HG03439 (cell line): ENCODE measurements around the gene IL4R.
"Not testable (repeated sequence)": the region's sequence is repeated elsewhere in the genome, so short reads cannot be mapped to it uniquely, and the experiment has no call there.

Experiments used
- ATAC-seq: cut with Tn5 transposase; IDR thresholded peaks from one replicate; pipeline ENCODE4 v1.9.1; 2021; ENCODE audit warnings: mild to moderate bottlenecking, moderate library complexity; ENCODE audit not compliant: unreplicated experiment

Gene IL4R

DNA sequence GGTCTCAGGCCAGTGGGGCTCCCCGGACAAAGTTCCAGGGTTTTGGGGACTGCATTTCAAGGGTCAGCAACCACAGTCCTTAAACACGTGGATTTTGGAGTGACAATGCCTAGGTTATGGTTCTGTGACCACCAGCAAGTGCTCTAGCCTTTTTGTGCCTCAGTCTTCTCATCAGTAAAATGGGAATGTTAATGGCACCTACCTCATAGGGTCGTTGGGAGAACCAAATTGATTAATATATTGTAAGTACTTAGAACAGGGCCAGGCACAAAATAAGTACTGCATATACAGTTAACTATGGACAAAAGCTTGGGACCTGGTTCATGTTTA lies 13.8 kb downstream of the IL4R start:
- no peak for ATAC-seq

DNA sequence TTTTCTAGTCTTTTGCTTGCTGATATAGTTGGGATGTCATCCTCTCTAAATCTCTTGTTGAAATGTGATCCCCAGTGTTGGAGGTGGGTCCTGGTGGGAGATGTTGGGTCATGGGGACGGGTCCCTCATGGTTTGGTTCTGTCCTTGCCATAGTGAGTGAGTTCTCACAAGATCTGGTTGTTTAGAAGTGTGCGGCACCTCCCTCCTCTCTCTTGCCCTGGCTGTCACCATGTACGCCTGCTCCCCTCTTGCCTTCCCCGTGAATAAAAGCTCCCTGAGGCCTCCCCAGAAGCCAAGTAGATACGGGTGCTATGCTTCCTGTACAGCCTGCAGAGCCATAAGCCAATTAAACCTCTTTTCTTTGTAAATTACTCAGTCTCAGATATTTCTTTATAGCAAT lies 15.2 kb downstream of the IL4R start:
- ATAC-seq: no peak

DNA sequence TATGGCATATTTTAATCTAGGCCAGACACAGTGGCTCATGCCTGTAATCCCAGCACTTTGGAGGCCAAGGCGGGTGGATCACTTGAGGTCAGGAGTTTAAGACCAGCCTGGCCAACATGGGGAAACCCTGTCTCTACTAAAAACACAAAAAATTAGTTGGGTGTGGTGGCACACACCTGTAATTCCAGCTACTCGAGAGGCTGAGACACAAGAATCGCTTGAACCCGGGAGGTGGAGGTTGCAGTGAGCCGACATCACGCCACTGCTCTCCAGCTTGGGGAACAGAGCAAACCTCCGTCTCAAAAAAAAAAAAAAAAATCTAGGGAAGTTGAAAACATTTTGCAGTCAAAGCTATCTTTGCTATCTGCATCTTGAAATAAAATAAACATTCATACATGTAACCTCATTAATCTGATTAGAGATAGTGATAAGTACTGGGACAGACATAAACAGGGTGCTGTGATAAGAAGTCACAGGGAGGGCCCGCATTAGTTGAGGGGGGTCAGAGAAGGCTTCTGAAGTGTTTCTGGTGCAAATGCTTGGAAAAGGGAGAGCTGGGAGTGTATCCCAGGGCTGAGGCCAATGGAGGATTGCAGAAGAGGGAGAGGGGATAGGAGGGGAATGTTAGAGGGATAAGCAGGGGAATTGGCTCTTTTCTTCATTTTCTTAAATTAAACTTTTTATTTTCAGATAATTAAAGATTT lies 15.8 kb downstream of the IL4R start:
- ATAC-seq: not testable (repeated sequence)

DNA sequence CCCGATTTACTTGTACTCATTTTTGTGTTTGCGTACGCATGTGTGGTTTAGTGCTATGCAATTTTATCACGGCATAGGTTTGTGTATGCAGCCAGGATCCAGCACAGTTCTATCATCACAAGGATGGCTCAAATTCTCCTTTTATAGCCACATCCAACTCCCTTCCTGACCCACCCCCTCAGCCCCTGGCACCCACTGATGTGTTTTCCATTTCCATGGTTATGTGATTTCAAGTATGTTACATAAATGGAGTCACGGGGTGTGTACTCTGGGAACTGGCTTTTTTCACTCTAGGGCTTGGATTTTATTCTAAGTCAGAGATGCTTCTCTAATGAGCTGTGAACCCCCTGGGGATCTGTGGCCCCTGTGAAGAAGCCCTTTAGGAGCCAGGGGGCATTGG lies 16.8 kb downstream of the IL4R start:
- no peak for ATAC-seq

DNA sequence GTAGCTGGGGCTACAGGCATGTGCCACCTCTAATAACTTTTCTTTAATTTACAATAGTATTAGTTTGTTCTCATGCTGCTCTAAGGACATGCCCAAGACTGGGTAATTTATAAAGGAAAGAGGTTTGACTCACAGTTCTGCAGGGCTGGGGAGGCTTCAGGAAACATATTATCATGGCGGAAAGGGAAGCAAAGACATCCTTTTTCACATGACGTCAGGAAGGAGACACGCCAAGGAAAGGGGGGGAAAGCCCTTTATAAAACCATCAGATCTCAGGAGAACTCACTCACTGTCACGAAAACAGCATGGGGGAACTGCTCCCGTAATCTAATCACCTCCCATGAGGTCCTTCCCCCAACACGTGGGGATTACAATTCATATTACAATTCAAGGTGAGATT lies 18.3 kb downstream of the IL4R start:
- ATAC-seq: no peak

DNA sequence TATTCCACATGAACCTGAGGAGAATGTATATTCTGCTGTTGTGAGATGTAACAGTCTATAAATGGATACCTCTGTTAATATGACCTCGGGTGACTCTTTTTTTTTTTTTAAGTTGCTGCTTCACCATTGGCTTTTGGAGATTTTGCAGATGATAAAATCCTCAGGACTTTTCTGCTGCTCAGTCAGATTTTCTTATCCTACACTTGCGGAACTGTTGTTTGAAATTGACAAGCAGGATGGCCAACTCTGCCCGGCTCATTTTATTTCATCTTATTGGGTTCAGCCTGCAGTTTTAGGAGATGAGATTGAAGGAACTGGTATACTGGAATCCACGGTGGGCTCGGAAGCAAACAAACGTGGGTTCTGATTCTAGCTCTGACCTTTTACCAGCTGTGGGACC lies 19.3 kb downstream of the IL4R start:
- ATAC-seq: no peak

DNA sequence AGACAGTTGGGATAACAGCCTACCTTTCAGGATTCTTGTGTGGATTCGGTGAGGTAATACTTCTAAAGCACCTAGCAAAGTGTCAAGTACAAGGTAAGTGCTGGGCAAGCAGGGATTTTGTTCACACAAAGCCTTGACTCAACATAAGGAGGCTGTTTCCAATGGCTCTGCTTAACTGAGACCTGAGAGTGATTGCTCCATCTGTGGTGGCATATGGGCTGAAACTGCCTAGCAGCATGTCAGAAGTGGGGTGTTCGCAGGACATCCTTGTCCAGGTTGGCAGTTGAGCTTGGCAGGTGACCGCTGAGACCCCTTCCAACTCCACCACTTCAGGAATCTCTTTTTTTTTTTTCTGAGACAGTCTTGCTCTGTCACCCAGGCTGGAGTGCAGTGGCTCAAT lies 19.8 kb downstream of the IL4R start:
- no peak for ATAC-seq

DNA sequence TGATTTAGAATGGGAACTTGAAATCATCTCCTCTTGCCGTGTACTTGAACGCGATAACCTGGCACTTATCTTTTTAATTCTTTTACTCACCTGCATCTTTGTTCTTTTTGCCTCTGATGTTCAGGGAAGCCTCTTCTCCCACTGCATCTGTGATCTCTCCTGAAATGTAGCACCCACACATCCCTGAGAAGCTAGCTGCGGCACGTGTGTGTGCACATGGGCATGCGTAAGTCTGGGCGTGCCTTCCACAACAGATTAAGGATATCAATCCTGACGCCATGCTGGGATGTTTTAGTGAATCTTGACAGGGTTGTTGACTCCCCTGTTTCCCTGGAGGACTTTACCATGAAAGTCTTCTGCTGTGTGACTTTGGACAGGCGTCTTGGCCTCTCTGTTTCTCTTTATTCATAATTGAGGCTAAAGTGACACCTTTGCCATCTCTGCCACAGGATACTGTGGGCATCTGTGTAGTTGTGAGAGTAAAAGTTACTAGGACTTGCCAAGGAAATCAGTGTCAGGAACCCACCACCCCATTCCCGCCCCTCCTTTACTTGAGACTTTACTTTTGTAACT lies 20.5 kb downstream of the IL4R start:
- no peak for ATAC-seq

DNA sequence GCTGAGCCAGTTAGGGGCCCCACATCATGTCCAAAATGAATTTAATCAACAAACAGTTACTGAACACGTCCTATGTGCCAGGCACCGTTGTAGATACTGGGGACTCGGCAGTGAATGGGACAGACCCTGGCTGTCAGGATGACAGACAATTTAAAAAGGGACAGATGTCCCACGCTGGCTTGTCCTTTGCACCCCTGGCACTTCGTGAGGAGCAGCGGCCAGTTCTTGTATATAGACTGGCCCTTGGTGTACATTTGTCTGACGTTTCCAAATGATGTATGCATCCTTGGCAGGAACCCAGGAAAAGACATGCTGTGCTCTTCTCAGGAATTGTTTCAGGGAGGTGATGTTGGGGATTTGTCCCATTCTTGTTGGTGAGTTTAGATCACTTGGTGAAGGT lies 21.1 kb downstream of the IL4R start:
- ATAC-seq: no peak

DNA sequence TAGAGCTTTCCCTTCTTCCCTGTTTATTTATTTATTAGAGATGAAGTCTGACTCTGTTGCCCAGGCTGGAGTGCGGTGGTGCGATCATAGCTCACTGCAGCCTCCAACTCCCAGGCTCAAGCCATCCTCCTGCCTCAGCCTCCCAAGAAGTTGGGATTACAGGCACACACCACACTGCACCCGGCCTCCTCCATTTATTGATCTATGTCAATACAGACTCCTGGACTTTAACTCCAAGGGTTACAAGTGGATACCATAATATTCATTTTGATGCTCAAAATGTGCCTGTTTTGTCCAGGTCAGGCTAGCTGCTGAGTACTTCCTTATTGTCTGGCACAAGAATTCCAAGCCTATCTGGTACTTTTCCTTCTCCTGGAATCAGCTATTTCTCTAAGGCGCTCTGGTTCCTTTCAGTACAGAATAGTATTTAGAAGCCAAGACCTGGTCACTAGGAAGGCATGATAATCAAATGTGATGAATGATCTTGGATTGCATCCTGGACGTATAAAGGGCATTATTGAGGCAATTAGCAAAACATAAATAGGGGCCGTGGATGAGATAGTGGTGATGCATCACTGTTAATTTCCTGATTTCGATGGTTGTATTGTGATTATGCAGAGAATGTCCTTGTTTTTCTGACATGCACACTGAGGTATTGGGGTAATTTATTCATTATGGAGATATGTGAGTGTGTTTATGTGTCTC lies 21.7 kb downstream of the IL4R start:
- ATAC-seq: no peak

DNA sequence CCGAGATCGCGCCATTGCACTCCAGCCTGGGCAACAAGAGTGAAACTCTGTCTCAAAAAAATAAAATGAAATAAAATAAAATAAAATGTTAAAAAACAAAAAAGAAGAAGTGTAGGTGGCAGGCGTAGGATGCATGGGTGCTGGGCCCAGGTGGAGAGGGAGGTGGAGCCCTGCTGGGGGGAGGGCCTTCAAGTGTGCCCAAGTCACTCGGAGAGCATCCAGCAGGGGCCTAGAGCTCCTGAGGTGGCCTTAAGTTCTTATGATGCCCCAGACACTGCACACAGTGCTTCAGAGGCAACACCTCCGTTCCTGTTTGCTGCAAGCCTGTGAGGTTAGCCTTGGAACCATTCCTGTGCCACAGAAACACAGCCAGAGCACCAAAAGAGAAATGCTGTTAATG lies 23.2 kb downstream of the IL4R start:
- ATAC-seq: no peak

DNA sequence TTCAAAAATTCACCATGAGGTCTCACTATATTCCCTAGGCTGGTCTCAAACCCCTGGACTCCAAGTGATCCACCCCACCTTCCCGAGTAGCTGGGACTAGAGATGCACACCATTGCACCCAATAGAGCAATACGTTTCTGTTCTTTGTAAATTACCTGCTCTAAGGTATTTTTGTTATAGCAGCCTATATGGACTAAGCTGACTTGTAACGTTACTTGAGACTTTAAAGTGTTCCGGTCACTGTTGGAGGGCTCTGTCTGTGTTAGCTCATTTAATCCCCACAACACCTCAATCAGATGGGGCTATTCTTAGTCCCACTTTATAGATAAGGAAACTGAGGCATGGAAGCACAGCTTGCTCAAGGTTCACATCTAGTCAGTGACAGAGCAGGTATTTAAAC lies 25.4 kb downstream of the IL4R start:
- no peak for ATAC-seq

DNA sequence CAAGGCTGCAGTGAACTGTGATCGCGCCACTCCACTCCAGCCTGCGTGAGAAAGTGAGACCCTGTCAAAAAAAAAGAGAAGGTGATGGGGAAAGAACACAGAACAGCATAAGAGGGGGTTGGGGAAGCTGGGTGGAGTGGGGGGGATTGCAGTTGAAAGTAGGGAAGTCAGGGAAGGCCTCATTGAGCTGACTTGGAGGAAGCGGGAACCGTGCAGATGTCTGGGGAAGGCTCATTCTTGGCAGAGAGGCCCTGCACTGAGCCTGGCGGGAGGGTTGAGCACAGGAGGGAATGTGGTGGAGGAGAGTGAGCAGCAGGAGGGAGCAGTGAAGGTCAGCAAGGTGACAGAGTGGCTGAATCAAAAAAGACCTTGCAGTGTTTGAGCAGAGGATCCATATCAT lies 26.9 kb downstream of the IL4R start:
- ATAC-seq: no peak

DNA sequence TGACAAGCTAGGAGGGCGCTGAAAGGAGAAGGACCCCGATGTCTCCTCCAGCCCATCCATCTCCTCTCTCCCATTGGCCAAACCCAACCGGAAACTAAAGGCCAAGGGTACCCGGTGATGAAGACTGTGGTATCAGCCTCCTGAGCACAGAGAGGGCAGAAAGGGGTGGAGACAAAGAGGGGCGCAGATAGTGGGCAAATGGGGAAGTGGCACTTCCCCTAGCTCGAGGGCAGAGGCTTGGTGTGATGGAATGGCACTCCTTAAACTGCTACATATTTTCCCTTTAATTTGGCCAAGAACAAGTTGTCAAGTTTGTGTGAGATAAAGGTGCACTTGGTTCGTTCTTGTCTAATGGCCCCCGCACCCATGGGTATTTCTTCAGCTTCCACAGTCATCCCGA lies 27.8 kb downstream of the IL4R start:
- no peak for ATAC-seq

DNA sequence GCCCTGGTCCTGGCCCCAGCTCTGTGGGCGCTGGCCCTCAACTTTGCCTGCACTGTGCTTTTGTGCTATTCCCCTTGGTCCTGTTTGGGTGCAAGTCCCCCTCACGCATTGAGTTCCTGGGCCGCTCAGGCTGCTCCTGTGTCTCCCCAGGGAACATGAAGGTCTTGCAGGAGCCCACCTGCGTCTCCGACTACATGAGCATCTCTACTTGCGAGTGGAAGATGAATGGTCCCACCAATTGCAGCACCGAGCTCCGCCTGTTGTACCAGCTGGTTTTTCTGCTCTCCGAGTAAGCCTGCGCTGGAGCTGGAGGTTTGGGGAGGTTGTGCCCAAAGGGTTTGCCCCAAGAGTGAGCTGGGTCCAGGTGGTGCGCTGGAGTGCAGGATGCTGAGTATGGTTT lies 28.2 kb downstream of the IL4R start:
- no peak for ATAC-seq

DNA sequence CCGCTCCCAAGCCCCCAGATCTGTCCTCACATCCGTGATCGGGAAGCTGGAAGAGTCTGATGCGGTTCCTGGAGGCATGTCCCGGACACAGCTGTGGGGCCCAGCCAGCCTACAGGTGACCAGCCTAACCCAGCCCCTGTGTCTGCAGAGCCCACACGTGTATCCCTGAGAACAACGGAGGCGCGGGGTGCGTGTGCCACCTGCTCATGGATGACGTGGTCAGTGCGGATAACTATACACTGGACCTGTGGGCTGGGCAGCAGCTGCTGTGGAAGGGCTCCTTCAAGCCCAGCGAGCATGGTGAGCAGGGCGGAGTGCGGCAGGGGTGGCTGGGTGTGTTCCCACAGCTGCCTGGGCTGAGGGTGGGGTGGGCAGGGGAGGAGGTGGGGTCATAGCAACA lies 30.9 kb downstream of the IL4R start:
- ATAC-seq: no peak

DNA sequence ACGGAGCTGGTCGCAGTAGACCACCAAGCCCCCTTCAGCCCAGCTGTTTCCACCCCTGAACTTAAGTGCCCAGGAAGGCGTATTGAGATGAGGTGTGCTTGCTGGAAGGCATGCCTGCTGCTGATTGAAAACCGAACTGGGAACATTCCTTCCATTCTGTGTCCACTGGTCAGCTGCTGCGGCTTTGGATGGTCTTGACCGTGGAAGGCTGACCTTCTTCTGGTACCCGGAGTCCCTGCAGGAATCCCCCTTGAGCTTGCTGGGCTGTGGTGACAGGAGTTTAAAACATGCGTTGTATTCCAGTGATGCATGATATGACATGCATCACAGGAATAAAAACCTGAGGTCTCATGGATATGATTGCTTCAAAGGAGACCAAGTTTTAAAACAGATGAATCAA lies 31.4 kb downstream of the IL4R start:
- no peak for ATAC-seq

DNA sequence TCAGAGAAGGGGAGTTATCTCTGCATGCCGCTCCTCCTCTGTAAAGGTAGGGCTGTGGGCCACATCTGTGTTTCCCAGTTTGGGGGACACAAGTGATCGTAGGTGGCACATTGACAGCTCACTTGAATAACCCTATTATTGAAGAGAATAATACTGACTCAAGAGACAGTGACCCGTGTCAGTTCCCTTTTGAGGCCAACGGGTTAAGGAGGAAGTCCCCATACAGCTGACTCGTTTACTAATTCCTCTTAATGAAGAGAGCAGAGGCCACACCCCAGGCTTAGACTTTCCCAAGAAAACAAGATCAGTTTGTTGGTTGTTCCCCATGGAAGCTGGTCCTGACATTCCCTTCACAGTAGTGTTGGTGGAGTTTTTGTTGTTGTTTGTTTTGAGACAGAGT lies 33.0 kb downstream of the IL4R start:
- ATAC-seq: no peak

DNA sequence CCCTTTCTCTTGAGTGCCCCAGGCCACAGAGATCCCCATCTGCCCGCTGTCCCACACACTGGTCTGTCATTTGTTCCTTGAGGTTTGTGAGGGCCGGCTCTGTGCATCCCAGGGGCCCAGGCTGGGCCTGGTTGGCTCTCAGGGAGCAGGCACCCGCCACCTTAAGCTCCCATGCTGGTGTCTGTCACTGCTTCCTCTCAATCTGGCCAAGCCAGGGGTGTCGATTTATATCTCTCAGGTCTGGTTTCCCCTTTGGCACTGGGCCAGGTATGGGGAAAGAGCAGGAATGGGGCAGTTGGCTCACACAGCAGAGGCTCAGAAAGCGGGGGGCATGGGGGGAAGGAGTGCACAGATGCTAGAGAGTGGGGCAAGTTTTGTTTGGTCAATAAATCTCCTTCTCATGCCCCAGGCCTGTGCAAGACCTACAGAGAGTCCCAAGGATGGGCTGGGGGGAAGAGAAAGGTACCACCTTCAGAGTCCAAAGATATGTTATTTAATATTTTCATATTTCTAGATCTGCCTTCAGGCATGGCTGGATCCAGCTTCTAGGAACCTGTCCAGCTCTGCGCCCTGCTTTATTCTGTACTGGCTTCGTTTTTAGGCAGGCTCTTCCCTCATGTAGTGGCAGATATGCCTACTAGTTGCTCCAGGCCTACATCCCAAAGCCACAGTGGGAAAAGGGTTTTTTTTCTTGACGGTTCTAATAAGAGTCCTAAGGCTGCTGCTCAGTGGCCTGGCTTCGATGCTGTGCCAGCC lies 34.3 kb downstream of the IL4R start:
- no peak for ATAC-seq

DNA sequence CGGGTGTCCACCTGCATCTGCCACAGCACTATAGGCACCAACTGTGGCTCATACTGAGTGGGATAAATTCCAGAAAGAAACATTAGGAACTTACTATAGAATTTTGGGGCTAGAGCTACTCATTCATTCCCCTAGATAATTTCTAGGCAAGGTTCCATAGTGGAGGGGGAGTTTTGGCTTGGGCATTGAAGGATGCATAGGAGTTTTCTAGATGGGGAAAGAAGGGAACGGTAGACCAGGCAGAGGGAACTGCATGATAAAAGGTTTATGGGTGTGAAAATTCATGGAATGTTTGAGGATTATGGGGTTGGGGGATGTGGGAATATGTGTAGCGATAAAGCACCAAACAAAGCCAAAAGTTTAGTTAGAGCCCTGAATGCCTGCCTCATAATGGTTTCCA lies 35.5 kb downstream of the IL4R start:
- no peak for ATAC-seq

DNA sequence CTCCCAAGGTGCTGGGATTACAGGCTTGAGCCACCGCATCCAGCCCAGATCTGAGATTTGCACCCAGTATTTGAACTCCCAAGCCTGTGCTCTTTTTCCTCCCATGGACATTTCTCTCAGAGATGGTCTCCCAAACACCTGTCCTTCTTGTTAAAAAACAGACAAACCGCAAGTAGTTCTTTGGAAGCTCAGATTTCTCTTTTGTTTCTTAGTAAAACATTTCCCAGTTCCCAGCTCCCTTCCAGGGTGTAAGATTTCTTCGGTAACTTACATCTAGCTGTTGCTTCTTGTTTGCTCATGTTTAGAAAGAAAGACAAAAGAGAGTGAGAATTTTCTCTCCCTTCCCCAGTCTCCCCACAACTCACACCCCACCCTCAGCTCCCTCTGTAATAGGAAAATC lies 36.2 kb downstream of the IL4R start:
- no peak for ATAC-seq

DNA sequence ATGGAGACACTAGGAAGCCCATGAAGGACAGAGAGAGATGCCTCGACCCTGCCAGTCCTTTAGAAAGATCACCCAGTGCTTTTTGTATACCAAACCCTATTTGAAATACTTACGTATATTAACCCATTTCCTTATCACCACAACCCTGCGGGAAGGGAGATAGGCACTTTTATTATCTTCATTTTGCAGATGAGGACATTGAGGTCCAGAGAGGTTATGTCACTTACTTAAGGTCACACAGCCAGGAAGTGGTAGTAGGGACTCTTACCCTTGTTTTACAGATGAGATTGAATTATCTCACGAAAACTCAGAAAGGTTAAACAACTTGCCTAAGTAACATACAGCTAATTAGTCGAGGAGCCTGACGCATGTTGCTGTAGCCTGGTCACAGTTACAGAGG lies 38.2 kb downstream of the IL4R start:
- no peak for ATAC-seq
